Liver (tissue), 9 donors: ENCODE measurements around the gene SAMD5. TPM values are rescaled to one million over a fixed set of nuclear protein-coding genes. Genes with fewer than 3 reads are reported as not detected.

Experiments used
- DNase-seq: peaks from one replicate; pipeline ENCODE4 v3.0.0-alpha.2; 2017; ENCODE audit warnings: low spot score
- H3K27ac ChIP-seq, 2 donors: one replicate each; pipeline ENCODE4 v1.7.0; 2013; ENCODE audit warnings: inconsistent platforms in 2 of 2, low read length in 2 of 2, control low read depth in 1 of 2, low read depth in 1 of 2, mild to moderate bottlenecking in 1 of 2
- H3K27me3 ChIP-seq, 4 donors: one replicate each; pipeline versions ENCODE4 v1.6.1 to v1.7.0; 2013; ENCODE audit warnings: low read length in 3 of 4, inconsistent platforms in 1 of 4, mild to moderate bottlenecking in 1 of 4, moderate library complexity in 1 of 4; ENCODE audit not compliant: control insufficient read depth in 4 of 4, insufficient read depth in 4 of 4
- H3K36me3 ChIP-seq, 4 donors: one replicate each; pipeline versions ENCODE4 v1.6.1 to v1.7.0; 2013; ENCODE audit warnings: low read length in 3 of 4, mild to moderate bottlenecking in 3 of 4, low read depth in 1 of 4, moderate library complexity in 1 of 4; ENCODE audit not compliant: control insufficient read depth in 4 of 4, insufficient read depth in 3 of 4
- H3K4me1 ChIP-seq, 4 donors: one replicate each; pipeline versions ENCODE4 v1.6.1 to v1.7.0; 2013; ENCODE audit warnings: low read length in 3 of 4, mild to moderate bottlenecking in 3 of 4, moderate library complexity in 1 of 4; ENCODE audit not compliant: control insufficient read depth in 4 of 4, insufficient read depth in 4 of 4
- H3K4me3 ChIP-seq, 3 donors: one replicate each; pipeline versions ENCODE4 v1.6.1 to v1.7.0; 2013; ENCODE audit warnings: low read length in 3 of 3, control low read depth in 1 of 3, low read depth in 1 of 3, mild to moderate bottlenecking in 1 of 3
- H3K9ac ChIP-seq, 2 donors: one replicate each; pipeline ENCODE4 v1.7.0; 2013; ENCODE audit warnings: low read length in 2 of 2, mild to moderate bottlenecking in 2 of 2, moderate library complexity in 2 of 2, control low read depth in 1 of 2, low read depth in 1 of 2
- H3K9me3 ChIP-seq, 4 donors: one replicate each; pipeline versions ENCODE4 v1.6.1 to v1.7.0; 2013; ENCODE audit warnings: low read length in 3 of 4; ENCODE audit not compliant: control insufficient read depth in 4 of 4
- EGR1 ChIP-seq, 2 donors: IDR thresholded peaks; 2 replicates each; pipeline ENCODE4 v1.6.1; 2016 to 2018; ENCODE audit warnings: antibody characterized with exemption in 2 of 2, low read depth in 2 of 2
- FOXA1 ChIP-seq: IDR thresholded peaks from 2 replicates; pipeline ENCODE4 v1.6.1; 2016; ENCODE audit warnings: antibody characterized with exemption
- FOXA2 ChIP-seq: IDR thresholded peaks from 2 replicates; pipeline ENCODE4 v1.6.1; 2016; ENCODE audit warnings: antibody characterized with exemption
- GABPA ChIP-seq, 2 donors: IDR thresholded peaks in 1 of 2; conservative IDR thresholded peaks in 1 of 2; 2 replicates each; pipeline ENCODE4 v1.6.1; 2016; ENCODE audit warnings: antibody characterized with exemption in 2 of 2, mild to moderate bottlenecking in 1 of 2, moderate library complexity in 1 of 2
- HNF4A ChIP-seq, 2 donors: conservative IDR thresholded peaks; 2 replicates each; pipeline ENCODE4 v1.6.1; 2016; ENCODE audit warnings: antibody characterized with exemption in 2 of 2, mild to moderate bottlenecking in 2 of 2
- HNF4G ChIP-seq: IDR thresholded peaks from 2 replicates; pipeline ENCODE4 v1.6.1; 2016; ENCODE audit warnings: antibody characterized with exemption
- JUND ChIP-seq, 2 donors: IDR thresholded peaks; 2 replicates each; pipeline ENCODE4 v1.6.1; 2016; ENCODE audit warnings: antibody characterized with exemption in 2 of 2
- RAD21 ChIP-seq, 2 donors: IDR thresholded peaks; 2 replicates each; pipeline ENCODE4 v1.6.1; 2016; ENCODE audit warnings: antibody characterized with exemption in 2 of 2, mild to moderate bottlenecking in 2 of 2
- RXRA ChIP-seq, 2 donors: IDR thresholded peaks; 2 replicates each; pipeline ENCODE4 v1.6.1; 2017 to 2018; ENCODE audit warnings: antibody characterized with exemption in 2 of 2, mild to moderate bottlenecking in 1 of 2
- SP1 ChIP-seq: IDR thresholded peaks from 2 replicates; pipeline ENCODE4 v1.6.1; 2018; ENCODE audit warnings: antibody characterized with exemption, mild to moderate bottlenecking
- TAF1 ChIP-seq: conservative IDR thresholded peaks from 2 replicates; pipeline ENCODE4 v1.6.1; 2016; ENCODE audit warnings: antibody characterized with exemption, mild to moderate bottlenecking
- YY1 ChIP-seq: IDR thresholded peaks from 2 replicates; pipeline ENCODE4 v1.6.1; 2016; ENCODE audit warnings: antibody characterized with exemption, mild to moderate bottlenecking
- WGBS: extraction: QIAGEN DNeasy Blood & Tissue Kit; methylation state at CpG from one replicate; pipeline ENCODE4 v1.1.7; 2013; 5-methylcytosine and 5-hydroxymethylcytosine counted together
- polyA plus RNA-seq, 2 donors: library from polyadenylated mRNA; stranded (reverse) in 1 of 2; unstranded in 1 of 2; fragments of 200-250 nt in 1 of 2; fragments of >200 nt in 1 of 2; fragmentation: Nextera tagmentation in 1 of 2; extraction: Ambion mirVana in 1 of 2; gene quantifications; one replicate each; pipeline versions ENCODE4 v1.2.1 to v1.2.3, GENCODE V29; 2013 to 2015
- total RNA-seq, 2 donors: library from RNA; depleted of rRNA; stranded (reverse); fragments of >200 nt; gene quantifications; one replicate each; pipeline ENCODE4 v1.2.3, GENCODE V29; 2014
- TF ChIP-seq, protein P1 (sequence below): IDR thresholded peaks from 2 replicates; pipeline ENCODE4 v1.6.1; 2016; ENCODE audit warnings: antibody characterized with exemption
- TF ChIP-seq, protein P2 (sequence below): IDR thresholded peaks from 2 replicates; pipeline ENCODE4 v1.6.1; 2016; ENCODE audit warnings: antibody characterized with exemption
- TF ChIP-seq, protein P3 (sequence below): IDR thresholded peaks from 2 replicates; pipeline ENCODE4 v1.6.1; 2016; ENCODE audit warnings: antibody characterized with exemption, mild to moderate bottlenecking
- TF ChIP-seq, protein P4 (sequence below): IDR thresholded peaks from 2 replicates; pipeline ENCODE4 v1.6.1; 2016; ENCODE audit warnings: antibody characterized with exemption
- donor health status: healthy.
- donor health status: healthy.
- donor health status: healthy.
- donor health status: healthy.
- donor health status: healthy.

The SAMD5 gene
- total and polyA plus RNA-seq, 4 donors = 2.7 to 7.6 (median 3.2) TPM

GRCh38 chr6:147506704-147507114 is 1.8 kb upstream of the SAMD5 start (continued):
- TF ChIP-seq, protein P1, sequence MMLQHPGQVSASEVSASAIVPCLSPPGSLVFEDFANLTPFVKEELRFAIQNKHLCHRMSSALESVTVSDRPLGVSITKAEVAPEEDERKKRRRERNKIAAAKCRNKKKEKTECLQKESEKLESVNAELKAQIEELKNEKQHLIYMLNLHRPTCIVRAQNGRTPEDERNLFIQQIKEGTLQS = no peak

DNA sequence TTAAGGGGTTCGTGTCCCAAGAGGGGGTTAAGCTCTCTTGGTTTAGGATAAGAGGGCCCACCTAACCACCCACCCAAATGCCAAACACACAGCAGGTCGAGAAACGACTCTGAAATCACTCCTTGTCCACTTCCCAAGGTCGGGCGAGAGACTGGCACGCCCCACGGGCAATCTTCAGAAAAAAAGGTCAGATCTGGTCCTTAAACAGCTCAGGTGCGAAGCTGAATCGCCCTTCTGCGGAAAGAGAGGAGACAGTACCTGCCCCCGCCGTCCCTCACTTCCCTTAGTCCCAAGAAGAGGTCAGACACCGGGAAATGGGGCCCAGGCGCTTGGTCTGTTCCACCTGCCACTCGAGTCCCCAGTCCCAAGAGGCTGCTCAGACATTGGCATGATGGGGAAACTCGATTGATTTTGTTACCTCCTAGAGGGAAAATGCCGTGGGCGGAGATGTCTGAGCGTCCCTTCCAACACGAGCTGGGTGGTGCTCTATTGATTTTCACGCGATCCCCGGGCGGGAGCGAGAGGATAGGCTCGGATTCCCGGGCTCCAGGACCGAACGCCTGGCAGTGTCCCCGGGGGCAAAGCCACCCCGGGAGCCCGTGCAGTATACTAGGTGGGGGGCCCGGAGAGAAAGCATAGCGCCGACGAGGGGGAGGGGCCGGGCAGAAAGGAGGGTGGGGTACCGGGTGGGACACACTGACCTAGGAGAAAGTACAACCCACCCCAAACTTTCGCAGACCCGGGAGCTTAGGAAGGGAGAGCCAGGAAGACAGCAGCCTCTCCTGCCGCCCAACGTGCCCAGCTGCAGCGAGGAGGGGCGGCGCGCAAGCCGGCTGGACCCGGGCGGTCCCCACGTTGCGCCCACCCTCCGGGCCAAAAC is 1.1 kb upstream of the SAMD5 start:
- whole genome bisulfite sequencing = 1% methylated on average over 52 of the region's 52 CpGs
- H3K9ac ChIP-seq = peak overlapping the region in 1 of 2 donors; percentile 18
- H3K27ac ChIP-seq = peak overlapping the region; percentile 82 to 86
- DNase-seq = no peak
- peaks cover 0 to 1% (median 0%) of the 10 kb centered on the region in 4 donors for H3K36me3 ChIP-seq
- H3K4me3 ChIP-seq = peak overlapping the region; percentile 41 to 85 (median 76)
- TF ChIP-seq SP1 (no peak), RXRA (IDR thresholded peaks at IDR 0.05) (no peak), YY1 (no peak), FOXA2 (no peak)
- H3K9me3 ChIP-seq = no peaks in the 10 kb centered on the region
- no peaks in the 10 kb centered on the region for H3K27me3 ChIP-seq
- H3K4me1 ChIP-seq = peaks cover 2 to 32% (median 20%) of the 10 kb centered on the region in 4 donors

GRCh38 chr6:147508866-147509608 is 547 bp downstream of the SAMD5 start:
- Histone ChIP-seq H3K36me3 (peaks cover 0 to 2% (median under 1%) of the 10 kb centered on the region in 4 donors), H3K9me3 (no peaks in the 10 kb centered on the region), H3K27me3 (no peaks in the 10 kb centered on the region), H3K4me3 (peak overlapping the region; percentile 76 to 89 (median 85)), H3K4me1 (peaks cover 2 to 32% (median 21%) of the 10 kb centered on the region in 4 donors), H3K27ac (peak overlapping the region; percentile 59 to 86), H3K9ac (peak overlapping the region; percentile 16 to 54)
- no peak for TF ChIP-seq FOXA1
- TF ChIP-seq RAD21 (IDR thresholded peaks at IDR 0.05) = no peak
- TF ChIP-seq, protein P1 = no peak
- TF ChIP-seq EGR1 (IDR thresholded peaks at IDR 0.05; ENCODE audit: low read depth in 2 of 2) = no peak
- TF ChIP-seq YY1 = peak; percentile 4
- no peak for TF ChIP-seq RXRA (IDR thresholded peaks at IDR 0.05)
- under 1% methylated on average over 73 of the region's 73 CpGs for WGBS
- no peak for DNase-seq

DNA sequence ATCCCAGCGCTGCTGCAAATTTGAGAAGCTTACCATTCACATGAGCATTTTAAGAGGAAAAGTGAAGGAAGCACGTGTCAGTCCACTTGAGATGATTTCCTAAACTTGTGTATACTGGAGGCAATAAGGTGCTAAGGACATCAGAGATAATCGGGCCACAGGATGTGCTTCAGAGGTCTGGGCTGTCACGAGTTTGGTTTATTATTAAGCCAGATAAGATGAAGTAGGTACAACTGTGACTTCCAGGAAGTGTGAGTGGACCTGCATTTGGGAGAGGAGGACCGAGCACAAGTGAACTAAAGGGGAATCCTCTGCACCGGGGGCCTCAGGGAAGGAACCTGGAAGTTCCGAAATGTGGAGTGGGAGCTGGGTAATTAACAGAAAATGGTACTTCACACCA is 1.4 kb downstream of the SAMD5 start:
- Histone ChIP-seq H3K4me3 (peak overlapping the region; percentile 76 to 89 (median 85)), H3K9ac (peak overlapping the region; percentile 33 to 54), H3K4me1 (peaks cover 2 to 37% (median 23%) of the 10 kb centered on the region in 4 donors), H3K27me3 (no peaks in the 10 kb centered on the region), H3K36me3 (peaks cover 0 to 2% (median under 1%) of the 10 kb centered on the region in 4 donors), H3K27ac (peak overlapping the region; percentile 53 to 86), H3K9me3 (no peaks in the 10 kb centered on the region)
- WGBS = 12% methylated on average over 7 of the region's 7 CpGs
- no peak for DNase-seq
- TF ChIP-seq, protein P2, sequence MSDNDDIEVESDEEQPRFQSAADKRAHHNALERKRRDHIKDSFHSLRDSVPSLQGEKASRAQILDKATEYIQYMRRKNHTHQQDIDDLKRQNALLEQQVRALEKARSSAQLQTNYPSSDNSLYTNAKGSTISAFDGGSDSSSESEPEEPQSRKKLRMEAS = peak; percentile 88
- TF ChIP-seq RAD21 (IDR thresholded peaks at IDR 0.05) = peak; percentile 23 to 43
- TF ChIP-seq JUND (IDR thresholded peaks at IDR 0.05) = peak in 1 of 2 donors; percentile 65
- no peak for TF ChIP-seq HNF4G
- TF ChIP-seq FOXA1 = peak; percentile 67
- peak in 1 of 2 donors; percentile 61 for TF ChIP-seq GABPA (IDR thresholded peaks at IDR 0.05 in 1 of 2, conservative IDR thresholded peaks at IDR 0.05 in 1 of 2)
- TF ChIP-seq, protein P1 = no peak
- peak; percentile 68 for TF ChIP-seq TAF1
- TF ChIP-seq HNF4A (conservative IDR thresholded peaks at IDR 0.05) = peak; percentile 29 to 68
- TF ChIP-seq EGR1 (IDR thresholded peaks at IDR 0.05; ENCODE audit: low read depth in 2 of 2) = peak in 1 of 2 donors; percentile 76
- TF ChIP-seq, protein P3, sequence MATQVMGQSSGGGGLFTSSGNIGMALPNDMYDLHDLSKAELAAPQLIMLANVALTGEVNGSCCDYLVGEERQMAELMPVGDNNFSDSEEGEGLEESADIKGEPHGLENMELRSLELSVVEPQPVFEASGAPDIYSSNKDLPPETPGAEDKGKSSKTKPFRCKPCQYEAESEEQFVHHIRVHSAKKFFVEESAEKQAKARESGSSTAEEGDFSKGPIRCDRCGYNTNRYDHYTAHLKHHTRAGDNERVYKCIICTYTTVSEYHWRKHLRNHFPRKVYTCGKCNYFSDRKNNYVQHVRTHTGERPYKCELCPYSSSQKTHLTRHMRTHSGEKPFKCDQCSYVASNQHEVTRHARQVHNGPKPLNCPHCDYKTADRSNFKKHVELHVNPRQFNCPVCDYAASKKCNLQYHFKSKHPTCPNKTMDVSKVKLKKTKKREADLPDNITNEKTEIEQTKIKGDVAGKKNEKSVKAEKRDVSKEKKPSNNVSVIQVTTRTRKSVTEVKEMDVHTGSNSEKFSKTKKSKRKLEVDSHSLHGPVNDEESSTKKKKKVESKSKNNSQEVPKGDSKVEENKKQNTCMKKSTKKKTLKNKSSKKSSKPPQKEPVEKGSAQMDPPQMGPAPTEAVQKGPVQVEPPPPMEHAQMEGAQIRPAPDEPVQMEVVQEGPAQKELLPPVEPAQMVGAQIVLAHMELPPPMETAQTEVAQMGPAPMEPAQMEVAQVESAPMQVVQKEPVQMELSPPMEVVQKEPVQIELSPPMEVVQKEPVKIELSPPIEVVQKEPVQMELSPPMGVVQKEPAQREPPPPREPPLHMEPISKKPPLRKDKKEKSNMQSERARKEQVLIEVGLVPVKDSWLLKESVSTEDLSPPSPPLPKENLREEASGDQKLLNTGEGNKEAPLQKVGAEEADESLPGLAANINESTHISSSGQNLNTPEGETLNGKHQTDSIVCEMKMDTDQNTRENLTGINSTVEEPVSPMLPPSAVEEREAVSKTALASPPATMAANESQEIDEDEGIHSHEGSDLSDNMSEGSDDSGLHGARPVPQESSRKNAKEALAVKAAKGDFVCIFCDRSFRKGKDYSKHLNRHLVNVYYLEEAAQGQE = peak; percentile 78
- TF ChIP-seq FOXA2 = peak; percentile 55
- TF ChIP-seq YY1 = peak; percentile 86
- TF ChIP-seq, protein P4, sequence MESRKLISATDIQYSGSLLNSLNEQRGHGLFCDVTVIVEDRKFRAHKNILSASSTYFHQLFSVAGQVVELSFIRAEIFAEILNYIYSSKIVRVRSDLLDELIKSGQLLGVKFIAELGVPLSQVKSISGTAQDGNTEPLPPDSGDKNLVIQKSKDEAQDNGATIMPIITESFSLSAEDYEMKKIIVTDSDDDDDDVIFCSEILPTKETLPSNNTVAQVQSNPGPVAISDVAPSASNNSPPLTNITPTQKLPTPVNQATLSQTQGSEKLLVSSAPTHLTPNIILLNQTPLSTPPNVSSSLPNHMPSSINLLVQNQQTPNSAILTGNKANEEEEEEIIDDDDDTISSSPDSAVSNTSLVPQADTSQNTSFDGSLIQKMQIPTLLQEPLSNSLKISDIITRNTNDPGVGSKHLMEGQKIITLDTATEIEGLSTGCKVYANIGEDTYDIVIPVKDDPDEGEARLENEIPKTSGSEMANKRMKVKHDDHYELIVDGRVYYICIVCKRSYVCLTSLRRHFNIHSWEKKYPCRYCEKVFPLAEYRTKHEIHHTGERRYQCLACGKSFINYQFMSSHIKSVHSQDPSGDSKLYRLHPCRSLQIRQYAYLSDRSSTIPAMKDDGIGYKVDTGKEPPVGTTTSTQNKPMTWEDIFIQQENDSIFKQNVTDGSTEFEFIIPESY = peak; percentile 46
